HG03439 (cell line): ENCODE data around the gene ADAMTS19.
"Not testable (repeated sequence)": the region's sequence is repeated elsewhere in the genome, so short reads cannot be mapped to it uniquely, and the experiment has no call there.

ENCODE experiments used
- ATAC-seq: cut with Tn5 transposase; IDR thresholded peaks from one replicate; pipeline ENCODE4 v1.9.1; 2021; ENCODE audit warnings: mild to moderate bottlenecking, moderate library complexity; ENCODE audit not compliant: unreplicated experiment

ADAMTS19 gene, protein sequence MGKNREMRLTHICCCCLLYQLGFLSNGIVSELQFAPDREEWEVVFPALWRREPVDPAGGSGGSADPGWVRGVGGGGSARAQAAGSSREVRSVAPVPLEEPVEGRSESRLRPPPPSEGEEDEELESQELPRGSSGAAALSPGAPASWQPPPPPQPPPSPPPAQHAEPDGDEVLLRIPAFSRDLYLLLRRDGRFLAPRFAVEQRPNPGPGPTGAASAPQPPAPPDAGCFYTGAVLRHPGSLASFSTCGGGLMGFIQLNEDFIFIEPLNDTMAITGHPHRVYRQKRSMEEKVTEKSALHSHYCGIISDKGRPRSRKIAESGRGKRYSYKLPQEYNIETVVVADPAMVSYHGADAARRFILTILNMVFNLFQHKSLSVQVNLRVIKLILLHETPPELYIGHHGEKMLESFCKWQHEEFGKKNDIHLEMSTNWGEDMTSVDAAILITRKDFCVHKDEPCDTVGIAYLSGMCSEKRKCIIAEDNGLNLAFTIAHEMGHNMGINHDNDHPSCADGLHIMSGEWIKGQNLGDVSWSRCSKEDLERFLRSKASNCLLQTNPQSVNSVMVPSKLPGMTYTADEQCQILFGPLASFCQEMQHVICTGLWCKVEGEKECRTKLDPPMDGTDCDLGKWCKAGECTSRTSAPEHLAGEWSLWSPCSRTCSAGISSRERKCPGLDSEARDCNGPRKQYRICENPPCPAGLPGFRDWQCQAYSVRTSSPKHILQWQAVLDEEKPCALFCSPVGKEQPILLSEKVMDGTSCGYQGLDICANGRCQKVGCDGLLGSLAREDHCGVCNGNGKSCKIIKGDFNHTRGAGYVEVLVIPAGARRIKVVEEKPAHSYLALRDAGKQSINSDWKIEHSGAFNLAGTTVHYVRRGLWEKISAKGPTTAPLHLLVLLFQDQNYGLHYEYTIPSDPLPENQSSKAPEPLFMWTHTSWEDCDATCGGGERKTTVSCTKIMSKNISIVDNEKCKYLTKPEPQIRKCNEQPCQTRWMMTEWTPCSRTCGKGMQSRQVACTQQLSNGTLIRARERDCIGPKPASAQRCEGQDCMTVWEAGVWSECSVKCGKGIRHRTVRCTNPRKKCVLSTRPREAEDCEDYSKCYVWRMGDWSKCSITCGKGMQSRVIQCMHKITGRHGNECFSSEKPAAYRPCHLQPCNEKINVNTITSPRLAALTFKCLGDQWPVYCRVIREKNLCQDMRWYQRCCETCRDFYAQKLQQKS

DNA sequence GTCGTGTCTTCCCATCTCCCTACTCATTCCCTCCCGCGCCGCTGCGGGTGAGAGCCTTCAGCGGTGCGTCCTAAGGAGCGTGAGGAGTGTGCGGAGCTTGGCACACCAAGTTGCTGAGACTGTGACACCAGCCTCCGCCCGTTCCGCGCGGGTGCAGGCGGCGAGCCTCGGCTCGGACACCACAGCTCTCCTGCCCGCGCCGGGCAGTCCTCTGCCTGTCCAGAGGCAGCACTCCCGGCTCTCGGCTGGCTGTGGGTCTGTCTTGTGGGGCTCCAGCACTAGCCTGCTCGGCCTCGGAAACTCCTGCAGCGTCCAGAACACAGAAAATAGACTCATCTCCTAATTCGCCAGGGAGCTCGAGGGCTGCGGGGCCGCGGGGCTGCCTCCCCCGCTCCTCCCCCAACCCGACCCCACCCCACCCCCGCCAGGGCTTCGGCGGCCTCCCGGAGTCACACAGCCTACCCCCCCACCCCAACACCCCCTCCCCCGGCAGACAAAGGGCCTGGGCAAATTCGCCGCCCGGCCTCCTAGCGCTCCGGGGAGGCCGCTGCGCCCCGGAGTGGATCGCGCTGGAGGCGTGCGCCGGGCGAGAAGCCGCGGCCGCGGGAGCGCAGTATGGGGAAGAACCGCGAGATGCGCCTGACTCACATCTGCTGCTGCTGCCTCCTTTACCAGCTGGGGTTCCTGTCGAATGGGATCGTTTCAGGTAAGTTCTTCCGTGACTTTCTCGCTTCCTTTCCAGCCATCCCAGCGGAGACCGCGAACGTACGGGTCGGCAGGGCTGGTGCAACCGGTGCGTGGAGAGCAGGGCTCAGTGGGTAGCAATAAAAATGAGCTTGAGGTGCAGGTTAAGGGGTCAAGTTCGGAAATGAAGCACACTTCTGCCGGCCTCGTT lies at the start of gene ADAMTS19:
ADAMTS19 (plus strand) TSS at position 522 of the 895 bp plus-strand sequence; CDS start at position 616, 94 bp downstream.
- ATAC-seq: no peak

- no peak for ATAC-seq
These were observed 49.6 kb upstream of the ADAMTS19 start for GRCh38 chr5:129410488-129410887.

DNA sequence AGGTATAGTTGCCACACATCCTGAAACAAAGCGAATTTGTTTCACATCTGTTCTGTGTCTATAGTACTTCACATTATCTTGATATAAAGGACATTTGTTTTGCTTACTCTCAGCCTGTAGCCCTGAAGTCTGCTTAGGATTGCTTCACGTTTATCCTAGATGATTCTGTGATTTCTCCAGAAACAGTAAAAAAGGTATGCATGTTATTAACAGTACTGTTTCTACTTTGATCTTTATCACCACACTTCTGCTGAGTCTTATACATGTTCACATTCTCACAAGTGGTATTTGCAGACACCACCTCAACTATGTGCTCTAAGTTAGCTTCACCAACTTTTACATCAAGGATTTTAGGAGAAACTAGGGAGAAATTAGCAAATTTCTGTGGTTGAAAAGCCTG lies 47.4 kb upstream of the ADAMTS19 start:
- ATAC-seq: no peak

DNA sequence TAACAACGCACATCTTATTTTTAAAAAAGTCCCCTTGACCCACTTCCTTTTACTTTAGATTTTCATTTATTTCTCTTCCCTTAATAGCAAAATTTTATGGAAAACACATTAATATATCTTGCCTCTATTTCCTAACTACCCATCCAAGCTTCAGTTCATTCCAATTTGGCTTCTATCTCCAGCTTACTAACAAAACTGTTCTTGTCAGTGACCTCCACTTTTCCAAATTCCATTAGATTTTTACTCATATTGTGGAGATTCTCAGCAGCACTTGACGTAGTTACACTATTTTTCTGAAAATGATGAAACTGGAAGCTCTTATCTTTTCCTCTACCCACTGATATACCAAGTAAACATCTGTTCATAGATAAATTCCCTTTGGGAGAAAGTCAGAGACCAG lies 46.5 kb upstream of the ADAMTS19 start:
- no peak for ATAC-seq

- ATAC-seq: no peak
These were observed 40.8 kb upstream of the ADAMTS19 start for GRCh38 chr5:129419292-129419691.

DNA sequence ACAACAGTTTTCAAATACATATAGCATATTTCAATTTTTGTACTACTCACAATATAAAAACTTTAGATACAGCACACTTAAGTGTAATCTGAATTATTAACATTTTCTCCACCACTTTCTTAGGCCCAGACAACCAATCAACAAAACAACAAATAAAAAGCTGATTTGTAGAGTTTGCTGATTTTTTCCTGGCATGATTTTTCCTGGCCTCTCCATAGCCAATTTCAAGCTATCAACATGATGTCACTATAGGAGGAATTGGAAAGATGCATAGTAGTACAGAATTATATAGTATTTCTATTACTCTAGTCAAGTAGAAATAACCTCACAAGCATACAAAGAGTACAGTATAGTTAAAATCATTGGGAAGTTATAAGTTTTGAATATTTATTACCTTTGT lies 35.1 kb upstream of the ADAMTS19 start:
- ATAC-seq: no peak

DNA sequence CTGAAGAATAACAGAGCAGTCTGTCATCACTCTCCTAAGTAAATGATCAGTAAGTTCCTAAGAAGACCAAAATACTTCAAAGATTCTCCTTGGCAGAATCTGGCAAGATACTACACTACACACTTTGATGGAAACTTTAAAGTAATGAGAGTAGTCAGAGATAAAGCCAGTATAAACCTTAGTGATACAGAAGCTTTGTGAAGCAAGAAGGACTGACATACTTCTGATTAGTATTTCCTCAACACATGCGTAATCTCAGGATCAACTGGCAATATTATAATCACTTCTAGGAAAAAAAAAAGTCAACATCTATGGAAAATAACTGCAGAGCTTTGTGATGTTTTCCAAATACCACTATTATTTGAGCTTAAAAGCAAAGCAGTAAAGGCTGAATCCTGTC lies 34.0 kb upstream of the ADAMTS19 start:
- ATAC-seq: no peak

DNA sequence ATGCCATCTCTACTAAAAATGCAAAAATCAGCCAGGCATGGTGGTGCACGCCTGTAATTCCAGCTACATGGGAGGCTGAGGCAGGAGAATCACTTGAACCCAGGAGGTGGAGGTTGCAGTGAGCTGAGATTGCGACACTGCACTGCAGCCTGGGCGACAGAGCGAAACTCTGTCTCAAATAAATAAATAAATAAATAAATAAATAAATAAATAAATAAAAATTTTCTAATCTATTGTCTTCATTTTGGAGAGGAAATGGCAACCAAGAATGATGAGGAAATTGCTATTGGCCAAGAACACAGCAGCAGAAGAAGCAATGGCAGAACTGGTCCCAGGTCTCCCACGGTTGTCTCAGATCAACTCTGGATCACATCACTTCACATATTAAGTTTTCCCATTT lies 31.5 kb upstream of the ADAMTS19 start:
- not testable (repeated sequence) for ATAC-seq

- no peak for ATAC-seq
These were observed 28.7 kb upstream of the ADAMTS19 start for GRCh38 chr5:129431406-129431805.

DNA sequence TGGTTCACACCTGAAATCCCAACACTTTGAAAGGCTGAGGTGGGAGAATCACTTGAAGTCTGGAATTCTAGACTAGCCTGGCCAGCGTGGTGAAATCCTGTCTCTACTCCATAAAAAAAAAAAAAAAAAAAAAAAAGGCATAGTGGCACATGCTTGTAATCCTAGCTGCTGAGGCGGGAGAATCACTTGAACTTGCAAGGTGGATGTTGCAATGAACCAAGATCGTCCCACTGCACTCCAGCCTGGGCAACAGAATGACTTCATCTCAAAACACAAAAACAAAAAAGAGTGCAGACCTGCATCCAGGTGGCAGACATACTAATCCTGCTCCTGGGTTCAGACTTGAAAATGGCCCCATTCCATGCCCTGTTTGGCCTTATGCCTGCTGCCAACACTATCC lies 21.8 kb upstream of the ADAMTS19 start:
- no peak for ATAC-seq

GRCh38 chr5:129440424-129440823 lies 19.7 kb upstream of the ADAMTS19 start:
- no peak for ATAC-seq

- ATAC-seq: no peak
These were observed 19.0 kb upstream of the ADAMTS19 start for GRCh38 chr5:129441096-129441495.

DNA sequence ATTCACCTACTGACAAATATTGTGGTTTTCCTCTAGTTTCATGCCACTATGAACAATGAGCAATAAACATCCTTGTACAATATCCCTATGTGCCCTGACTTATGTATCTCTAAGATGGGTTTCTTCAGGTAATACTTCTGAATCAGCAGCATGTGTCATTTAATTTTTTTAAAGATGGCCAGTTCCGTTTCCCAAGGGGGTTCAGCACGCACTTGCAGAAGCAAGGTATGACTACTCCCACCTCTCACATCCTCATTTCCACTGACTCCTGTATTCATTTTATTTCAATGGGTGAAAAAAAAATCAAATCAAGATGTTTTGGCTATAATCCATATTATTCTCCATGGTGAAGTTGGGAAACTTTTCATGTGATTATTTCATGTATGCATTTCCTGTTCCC lies 14.7 kb upstream of the ADAMTS19 start:
- ATAC-seq: no peak

DNA sequence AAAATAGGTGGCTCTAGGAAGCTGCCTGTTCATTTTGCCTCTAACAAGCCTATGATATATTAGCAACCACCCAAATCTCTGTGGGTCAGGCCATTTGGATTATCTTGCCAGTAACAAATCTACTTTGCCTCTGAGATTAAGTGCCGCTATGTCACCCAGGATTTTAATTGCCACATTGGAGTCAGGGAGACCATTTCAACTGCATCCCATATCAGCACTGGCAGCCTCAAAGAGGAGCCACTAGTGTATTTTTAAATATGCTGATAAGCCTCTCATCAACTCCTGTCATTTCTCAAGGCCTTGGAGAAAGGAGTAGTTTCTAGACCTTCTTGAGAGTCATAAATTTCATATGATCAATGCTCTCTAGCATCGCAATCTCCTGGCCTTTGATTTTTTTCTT lies 12.1 kb upstream of the ADAMTS19 start:
- no peak for ATAC-seq

DNA sequence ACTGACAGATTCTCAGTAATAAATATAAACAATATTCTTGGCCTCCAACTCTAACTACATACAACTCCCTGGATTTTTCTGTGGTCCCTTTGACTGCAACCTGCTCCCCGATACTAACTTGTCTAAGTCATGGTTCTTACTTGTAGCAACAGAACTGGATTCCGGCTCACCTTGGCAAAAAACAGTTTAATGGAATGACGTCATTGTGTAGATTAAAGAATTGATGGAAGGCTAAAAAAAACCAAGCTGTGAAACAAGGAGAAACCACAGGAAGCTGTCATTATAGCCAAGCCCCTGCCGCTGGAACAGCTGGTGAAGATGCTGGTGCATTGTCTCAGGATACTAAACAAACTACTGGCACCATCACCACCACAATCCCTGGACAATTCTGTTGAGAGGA lies 11.4 kb upstream of the ADAMTS19 start:
- no peak for ATAC-seq

DNA sequence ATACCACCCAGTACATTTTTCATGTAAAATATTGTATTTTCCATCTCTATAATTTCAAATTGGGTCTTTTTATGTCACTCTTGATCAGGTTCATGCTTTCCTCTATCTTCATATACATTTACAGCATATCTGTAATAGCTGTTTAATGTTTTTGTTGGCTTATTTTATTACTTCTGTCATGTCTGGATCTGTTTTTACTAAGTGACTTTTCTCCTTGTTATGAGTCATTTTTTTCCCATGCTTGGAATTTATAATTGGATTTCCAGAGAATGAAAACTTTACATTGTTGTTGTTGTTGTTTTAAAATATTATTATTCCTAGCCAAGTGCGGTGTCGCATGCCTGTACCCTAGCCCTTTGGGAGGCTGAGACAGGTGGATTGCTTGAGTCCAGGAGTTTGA lies 5.6 kb upstream of the ADAMTS19 start:
- no peak for ATAC-seq

DNA sequence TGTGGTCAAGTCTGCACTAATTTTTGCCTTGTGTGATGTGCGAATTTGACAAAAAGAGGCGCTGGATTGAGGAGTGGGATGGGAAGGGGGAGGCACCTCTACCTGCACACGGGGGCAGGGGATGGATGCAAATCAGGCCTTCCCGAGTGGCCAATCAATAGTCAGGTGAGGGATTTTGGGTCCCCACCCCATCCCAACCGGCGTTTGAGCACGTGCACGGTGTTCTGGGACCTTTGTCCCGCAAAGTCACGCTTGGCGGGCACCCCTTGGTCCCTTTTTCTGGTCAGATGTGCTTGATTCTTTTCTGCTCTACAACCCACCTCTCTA lies 685 bp upstream of the ADAMTS19 start:
- ATAC-seq: no peak

DNA sequence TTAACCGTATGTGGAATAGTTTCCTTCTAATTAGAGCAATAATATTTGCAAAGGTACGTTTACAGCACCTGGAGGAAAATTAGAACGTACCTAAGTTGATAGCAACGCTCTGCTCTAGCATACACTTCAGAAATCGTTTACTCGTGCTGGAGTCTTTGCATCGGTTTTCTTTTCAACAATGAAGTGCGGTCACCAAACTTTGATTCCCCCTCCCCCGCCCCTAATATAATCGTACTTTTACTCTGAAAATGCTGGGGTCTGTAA lies 506 bp downstream of the ADAMTS19 start:
- no peak for ATAC-seq

DNA sequence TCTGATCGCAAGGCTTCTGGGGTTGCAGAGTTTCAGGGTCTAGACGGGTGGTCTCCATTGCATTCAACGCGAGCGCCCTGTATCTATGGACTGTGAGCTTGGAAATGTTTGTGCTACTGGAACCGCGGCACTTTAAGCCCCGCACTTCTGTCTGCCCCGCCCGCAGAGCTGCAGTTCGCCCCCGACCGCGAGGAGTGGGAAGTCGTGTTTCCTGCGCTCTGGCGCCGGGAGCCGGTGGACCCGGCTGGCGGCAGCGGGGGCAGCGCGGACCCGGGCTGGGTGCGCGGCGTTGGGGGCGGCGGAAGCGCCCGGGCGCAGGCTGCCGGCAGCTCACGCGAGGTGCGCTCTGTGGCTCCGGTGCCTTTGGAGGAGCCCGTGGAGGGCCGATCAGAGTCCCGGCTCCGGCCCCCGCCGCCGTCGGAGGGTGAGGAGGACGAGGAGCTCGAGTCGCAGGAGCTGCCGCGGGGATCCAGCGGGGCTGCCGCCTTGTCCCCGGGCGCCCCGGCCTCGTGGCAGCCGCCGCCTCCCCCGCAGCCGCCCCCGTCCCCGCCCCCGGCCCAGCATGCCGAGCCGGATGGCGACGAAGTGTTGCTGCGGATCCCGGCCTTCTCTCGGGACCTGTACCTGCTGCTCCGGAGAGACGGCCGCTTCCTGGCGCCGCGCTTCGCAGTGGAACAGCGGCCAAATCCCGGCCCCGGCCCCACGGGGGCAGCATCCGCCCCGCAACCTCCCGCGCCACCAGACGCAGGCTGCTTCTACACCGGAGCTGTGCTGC lies 1.0 kb downstream of the ADAMTS19 start:
- ATAC-seq: peak; percentile 62

- ATAC-seq: no peak
These were observed 1.7 kb downstream of the ADAMTS19 start for GRCh38 chr5:129461711-129462332.
